Renal pelvis (tissue), 4 donors: ENCODE data around the gene GRIK4. TPM values are rescaled to one million over a fixed set of nuclear protein-coding genes. Genes with fewer than 3 reads are reported as not detected.

Experiments
- DNase-seq: peaks from one replicate; pipeline ENCODE4 v3.0.0-alpha.2; 2013
- polyA plus RNA-seq, 3 donors: library from polyadenylated mRNA; unstranded; fragments of 120-200 nt; gene quantifications; one replicate each; pipeline ENCODE4 v1.2.1, GENCODE V29; 2013; ENCODE audit not compliant: insufficient read length in 3 of 3

Gene GRIK4
- polyA plus RNA-seq, 3 donors, result 0.86 to 1.7 (median 1.0) TPM

- no peak for DNase-seq
Measured at GRCh38 chr11:120840661-120841060, 329.1 kb downstream of the GRIK4 start.

GRCh38 chr11:120841074-120841473 lies 329.5 kb downstream of the GRIK4 start:
- DNase-seq, result no peak

- DNase-seq, result no peak
Measured at GRCh38 chr11:120842195-120842594, 330.6 kb downstream of the GRIK4 start.

- DNase-seq, result no peak
Measured at GRCh38 chr11:120853435-120853834, 341.9 kb downstream of the GRIK4 start.

GRCh38 chr11:120854988-120855387 lies 343.4 kb downstream of the GRIK4 start:
- peak; percentile 19 for DNase-seq

- no peak for DNase-seq
Measured at GRCh38 chr11:120857508-120857907, 346.0 kb downstream of the GRIK4 start.

- no peak for DNase-seq
Measured at GRCh38 chr11:120858740-120859139, 347.2 kb downstream of the GRIK4 start.

GRCh38 chr11:120859552-120860295 lies 348.2 kb downstream of the GRIK4 start:
- DNase-seq, result no peak

- DNase-seq, result no peak
Measured at GRCh38 chr11:120863359-120863758, 351.8 kb downstream of the GRIK4 start.

GRCh38 chr11:120867024-120867423 lies 355.5 kb downstream of the GRIK4 start:
- DNase-seq, result no peak

- no peak for DNase-seq
Measured at GRCh38 chr11:120867531-120867930, 356.0 kb downstream of the GRIK4 start.

- DNase-seq, result no peak
Measured at GRCh38 chr11:120867988-120868387, 356.4 kb downstream of the GRIK4 start.

- no peak for DNase-seq
Measured at GRCh38 chr11:120869097-120869496, 357.5 kb downstream of the GRIK4 start.

GRCh38 chr11:120869516-120870011 lies 358.0 kb downstream of the GRIK4 start:
- no peak for DNase-seq

GRCh38 chr11:120871194-120871593 lies 359.6 kb downstream of the GRIK4 start:
- no peak for DNase-seq

- no peak for DNase-seq
Measured at GRCh38 chr11:120871924-120872323, 360.4 kb downstream of the GRIK4 start.

- no peak for DNase-seq
Measured at GRCh38 chr11:120873966-120874735, 362.6 kb downstream of the GRIK4 start.

- no peak for DNase-seq
Measured at GRCh38 chr11:120875986-120876385, 364.4 kb downstream of the GRIK4 start.

GRCh38 chr11:120877746-120878365 lies 366.3 kb downstream of the GRIK4 start:
- no peak for DNase-seq

- no peak for DNase-seq
Measured at GRCh38 chr11:120878781-120879180, 367.2 kb downstream of the GRIK4 start.

- no peak for DNase-seq
Measured at GRCh38 chr11:120880498-120881175, 369.1 kb downstream of the GRIK4 start.

GRCh38 chr11:120881596-120881995 lies 370.0 kb downstream of the GRIK4 start:
- peak; percentile 38 for DNase-seq
